Hematopoietic multipotent progenitor cell (in vitro differentiated cells): ENCODE data around the gene SECISBP2L. TPM values are rescaled to one million over a fixed set of nuclear protein-coding genes. Genes with fewer than 3 reads are reported as not detected.
A peak's percentile ranks its signal among the peaks of the same experiment; 100 is the strongest.

Source experiments
- DNase-seq, 3 donors: peaks; one replicate each; pipeline ENCODE4 v3.0.0-alpha.2; 2011 to 2015; ENCODE audit warnings: low read depth in 2 of 3, low spot score in 2 of 3
- small RNA-seq: library from RNA; depleted of rRNA; stranded (forward); fragments of <200 nt; gene quantifications from one replicate; pipeline ENCODE3, GENCODE V24; 2012
- total RNA-seq: library from RNA; depleted of rRNA; stranded (reverse); fragments of >200 nt; gene quantifications from one replicate; pipeline ENCODE4 v1.2.3, GENCODE V29; 2012

Gene SECISBP2L
- total RNA-seq, 1 donor, result 22.4 TPM

DNA sequence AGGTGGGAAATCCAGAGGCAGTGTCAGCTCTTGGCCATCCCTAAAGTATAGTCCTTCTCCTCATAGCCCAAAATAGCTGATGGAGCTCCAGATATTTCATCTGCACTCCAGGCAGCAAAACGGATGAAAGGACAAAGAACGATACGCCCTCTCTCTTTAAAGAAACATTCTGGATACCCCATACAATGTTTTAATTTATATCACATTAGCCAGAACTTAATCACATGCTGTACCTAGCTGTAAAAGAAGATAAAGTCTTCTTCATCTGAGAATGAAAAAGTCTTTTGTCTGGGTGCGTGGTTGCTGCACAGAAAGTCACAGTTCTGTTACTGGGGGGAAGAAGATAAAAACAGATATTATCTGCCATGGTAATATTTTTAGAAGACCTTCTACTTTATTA, 78.2 kb downstream of the SECISBP2L start:
- DNase-seq, result no peak

DNA sequence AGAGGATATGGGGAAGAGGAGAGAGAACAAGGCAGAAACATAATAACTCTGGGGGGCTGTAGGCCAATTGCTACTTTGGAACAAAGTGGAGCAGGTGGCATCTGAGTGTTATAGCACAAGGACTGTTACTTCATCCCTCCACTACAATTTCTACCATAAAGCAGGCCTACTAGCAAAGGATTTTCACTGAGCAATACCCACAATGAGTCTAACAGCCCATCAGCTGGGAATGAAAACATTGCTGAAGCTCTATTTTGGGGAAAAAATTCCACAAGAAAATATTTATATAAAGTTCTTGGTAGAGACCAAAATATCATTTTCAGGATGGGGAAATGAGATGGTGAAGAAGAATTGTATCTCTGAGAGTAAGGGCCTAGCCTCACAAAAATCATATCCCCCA, 78.9 kb downstream of the SECISBP2L start:
- no peak for DNase-seq

DNA sequence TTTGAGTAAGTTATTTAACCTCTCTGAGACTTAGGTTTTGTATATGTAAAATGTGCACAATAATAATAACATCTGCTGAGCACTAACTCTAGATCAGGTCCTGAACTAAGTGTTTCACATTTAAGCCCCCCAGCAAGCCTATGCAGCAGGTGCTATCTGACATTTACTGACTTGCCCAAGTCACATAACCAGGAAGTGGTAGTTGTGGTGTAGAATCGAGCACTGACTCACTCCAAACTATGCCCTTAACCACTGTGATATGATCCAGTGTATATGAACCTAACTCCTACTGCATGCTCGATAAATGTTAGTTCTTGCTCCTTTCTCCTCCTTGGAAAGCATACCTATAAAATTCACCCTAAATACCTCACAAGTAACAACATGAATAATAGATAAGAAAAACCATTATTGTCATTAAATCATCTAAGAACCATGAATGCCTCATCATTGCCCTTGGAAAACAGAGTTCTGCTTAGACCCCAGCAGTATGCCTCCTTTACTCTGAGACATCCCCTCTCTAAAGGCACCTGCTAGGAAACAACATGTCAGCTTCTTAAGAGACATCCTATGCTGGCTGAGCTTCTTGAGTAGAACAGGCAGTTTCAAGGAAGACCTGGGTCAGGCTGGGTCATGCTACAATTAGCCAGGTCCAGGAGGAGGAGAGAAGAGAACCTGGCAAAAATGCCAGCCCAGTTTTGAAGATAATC, 79.5 kb downstream of the SECISBP2L start:
- DNase-seq, result peak in 2 of 3 donors; percentile 53 to 70

DNA sequence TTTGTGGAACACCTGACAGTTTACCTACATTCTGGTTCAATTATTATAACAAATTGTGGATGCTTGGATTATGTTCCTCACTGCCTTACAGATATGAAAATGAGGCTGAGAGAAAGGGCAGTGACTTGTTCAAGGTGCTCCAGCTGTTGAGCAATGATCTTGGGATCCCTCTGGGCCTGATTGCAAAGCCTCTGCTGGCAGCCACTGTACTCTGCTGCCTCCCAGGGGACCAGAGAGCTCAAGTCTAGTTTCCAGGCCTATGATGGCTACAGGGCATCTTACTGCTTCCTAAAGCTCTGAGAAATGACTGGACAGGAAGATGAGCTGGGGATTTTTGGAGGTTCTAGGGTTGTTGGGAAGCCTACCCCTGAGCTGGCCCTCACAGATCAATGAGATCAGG, 80.3 kb downstream of the SECISBP2L start:
- peak in 1 of 3 donors; percentile 19 for DNase-seq

DNA sequence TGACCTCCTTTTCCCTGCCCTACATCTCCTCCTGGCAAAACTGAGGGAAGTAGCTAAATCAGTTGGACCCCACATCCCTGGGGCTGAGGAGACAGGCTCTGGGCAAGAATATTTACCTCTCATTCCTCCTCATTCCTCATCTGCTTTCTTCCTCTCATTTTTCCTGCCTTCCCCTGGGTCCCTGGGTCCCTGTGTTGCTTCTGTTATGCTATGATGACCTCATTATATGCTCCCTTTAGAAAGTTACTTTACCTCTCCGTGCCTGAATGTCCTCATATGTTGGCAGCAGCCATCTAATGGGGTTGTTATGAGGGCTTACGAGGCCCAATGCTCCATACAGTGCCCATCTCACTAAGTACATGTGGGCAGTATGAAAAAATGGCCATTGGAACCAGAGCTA, 81.3 kb downstream of the SECISBP2L start:
- DNase-seq, result no peak

DNA sequence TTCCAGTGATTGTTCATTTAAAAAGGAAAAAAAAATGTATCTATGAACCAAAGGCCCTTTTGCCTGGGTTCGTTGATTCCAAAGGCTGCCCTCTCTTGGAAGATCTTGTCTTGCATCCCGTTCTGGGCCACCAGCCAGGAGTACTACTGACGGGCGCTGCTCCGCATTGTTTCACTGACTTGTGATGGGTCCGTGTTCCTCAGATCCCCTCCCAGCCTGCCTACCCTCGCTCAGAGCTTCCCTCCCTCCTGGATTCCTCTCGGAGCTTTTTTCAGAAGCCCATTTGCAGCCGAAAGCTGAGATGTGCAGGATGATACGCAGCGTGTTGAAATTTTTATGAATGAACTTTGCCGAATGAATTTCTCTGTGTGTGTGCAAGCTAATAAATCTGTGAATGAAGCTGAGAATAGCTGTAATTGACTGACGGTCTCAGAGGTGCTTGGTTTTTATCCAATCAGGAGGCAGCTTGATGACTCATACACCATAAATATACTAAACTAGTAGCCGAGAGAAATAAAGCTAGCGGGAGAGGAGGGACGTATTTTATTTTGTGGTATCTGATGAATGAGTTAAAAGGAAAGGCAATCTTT, 82.6 kb downstream of the SECISBP2L start, which contains the start of gene SHC4:
Gene SHC4 (minus strand): TSS at position 396 of the 590 bp plus-strand sequence. CDS start 904 bp downstream, outside the sequence.
- DNase-seq, result peak in 2 of 3 donors; percentile 50 to 61

DNA sequence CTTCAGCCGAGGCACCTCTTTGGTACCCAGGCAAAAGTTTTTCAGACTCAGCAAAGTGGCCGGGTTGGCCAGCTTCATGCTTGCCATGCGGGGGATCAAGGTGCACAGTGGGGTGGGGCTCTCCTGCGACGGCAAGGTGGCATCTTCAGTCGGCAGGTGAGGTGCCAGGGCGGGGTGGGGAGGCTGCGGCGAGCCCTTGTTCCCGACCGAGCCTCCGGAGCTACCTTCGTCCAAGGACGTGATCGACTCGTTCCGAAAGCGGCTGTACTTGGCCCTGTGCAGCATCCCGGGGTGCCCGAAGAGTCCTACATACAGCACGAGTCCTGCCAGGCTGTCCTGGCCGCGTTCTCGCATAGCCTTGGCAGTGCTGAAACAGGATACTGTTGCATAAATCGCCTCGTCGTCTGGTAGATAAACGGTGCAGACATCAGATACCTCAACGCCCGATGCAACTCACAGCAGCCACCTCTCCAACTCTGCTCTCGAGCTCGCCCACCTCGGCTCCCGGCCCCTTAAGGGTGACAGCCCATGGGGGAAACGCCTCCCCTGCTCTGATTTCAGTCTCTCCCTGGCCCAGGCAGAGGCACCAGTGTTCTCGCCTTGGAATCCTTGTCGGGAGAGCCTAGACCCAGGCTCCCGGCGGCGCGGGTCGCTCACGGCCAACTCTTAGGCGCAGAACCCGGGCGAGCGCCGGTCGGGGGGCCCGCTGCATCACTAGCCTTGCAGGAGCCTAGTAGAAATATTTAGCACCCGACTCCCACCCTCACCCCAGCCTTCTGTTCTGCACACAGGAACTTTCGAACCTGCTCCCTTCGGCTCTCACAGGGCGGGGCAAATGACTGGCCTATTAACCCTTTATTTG, 83.4 kb downstream of the SECISBP2L start:
- peak in 1 of 3 donors; percentile 14 for DNase-seq

DNA sequence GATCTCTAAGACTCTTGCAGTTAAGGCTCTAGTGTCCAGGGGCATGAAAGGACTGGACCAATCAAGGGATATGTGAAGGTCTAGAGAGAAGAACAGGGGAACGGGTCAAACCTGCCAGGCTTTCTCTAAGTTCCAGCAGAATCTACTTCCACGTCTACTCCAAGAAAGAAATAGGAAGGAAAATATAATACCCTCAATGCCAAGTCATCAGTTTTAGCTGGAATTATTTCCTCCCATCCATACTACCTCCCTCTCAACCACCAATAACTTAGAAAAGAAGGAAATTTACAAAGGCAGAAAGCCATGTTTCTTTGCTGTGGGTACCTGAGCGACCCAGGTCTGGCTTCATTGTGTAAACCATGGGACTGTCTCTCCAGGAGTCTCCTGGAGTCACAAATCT, 90.3 kb downstream of the SECISBP2L start:
- no peak for DNase-seq

DNA sequence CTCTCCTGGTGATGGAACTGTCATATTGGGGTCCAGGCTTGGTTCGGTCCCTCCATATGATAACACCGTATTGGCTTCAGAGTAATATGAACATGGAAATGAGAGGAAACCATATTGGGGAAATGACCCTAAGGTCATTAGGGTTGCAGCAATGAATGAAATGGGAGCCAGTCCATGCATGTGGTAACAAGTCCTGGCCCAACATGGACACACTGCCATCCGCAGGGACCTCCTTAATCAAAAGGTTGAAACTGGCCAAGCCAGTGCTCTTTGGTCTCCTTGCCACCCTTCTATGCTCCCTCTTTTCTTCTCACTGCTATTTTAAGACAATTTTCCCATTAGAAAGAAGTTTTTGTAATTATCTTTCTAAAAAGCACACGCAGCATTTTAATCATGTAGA, 90.9 kb downstream of the SECISBP2L start:
- DNase-seq, result no peak

DNA sequence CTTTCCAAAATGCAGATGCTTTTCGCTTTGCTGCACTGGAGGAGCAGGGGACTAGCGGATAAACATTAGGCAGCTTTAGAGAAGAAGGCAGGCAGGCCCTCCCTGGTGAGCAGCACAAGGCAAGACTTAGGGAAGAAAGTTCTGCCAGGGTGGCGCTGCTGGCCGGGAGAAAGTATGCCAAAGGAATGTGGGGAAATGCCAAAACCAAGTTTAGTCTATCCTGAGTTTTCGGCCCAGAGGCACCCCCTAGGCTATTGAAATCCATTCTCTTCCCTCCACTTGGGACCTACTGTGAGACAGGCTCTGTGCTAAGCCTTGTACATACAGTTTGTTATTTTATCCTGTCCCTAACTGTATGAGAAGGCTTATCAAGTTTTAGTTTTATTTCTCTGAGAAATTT, 91.7 kb downstream of the SECISBP2L start:
- DNase-seq, result no peak

DNA sequence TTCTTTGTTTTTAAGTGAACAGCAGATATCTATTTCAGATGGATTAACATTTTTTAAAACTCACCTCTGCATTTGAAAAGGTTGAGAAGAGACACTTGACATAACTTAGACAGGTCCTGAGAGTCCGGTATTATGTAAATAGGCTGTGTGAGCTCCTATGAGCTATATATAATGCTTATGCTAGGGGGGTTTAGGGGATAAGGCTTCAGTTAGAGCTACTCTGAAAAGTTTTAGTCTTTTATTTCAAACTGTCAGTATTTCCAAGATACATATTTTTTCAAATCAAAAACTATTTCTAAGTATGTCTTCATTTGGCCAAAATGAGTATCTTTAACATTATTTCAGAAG, 99.4 kb downstream of the SECISBP2L start:
- no peak for DNase-seq

DNA sequence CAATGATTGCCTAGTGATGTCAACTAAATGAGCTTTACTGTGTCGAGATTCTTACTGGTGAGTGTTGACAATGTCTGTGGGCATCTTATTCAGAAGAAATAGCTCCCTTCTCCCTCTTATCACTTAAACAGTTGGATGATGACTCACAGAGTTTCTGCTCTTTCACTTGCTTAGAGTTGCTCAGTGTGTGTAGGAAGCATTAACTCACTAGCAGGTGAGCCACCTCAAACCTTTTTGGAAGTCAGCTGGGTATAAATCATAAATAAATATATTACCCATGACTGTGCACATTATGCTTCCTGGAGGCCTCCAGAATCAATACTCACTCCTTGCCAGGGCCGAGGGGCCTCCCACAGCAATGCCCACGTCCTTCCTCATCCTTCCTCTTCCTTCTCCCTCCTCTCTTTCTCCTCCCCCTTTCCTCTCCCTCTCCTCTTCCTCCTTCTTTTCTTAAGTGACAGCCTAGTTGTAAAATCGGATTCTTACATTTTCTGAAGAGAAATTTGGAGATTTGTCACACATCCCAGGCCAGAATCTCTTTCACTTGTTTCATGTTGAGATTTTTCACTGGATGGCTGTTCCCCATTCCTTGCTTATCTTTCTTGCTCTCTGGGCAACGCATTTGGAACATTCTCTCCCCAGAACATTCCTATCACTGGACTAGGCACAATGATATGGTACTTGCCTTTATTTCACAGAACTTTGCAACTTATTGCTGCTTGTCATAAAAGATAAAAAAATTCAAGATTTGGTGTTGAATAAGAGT, 100.0 kb downstream of the SECISBP2L start:
- peak in 2 of 3 donors; percentile 50 to 56 for DNase-seq

DNA sequence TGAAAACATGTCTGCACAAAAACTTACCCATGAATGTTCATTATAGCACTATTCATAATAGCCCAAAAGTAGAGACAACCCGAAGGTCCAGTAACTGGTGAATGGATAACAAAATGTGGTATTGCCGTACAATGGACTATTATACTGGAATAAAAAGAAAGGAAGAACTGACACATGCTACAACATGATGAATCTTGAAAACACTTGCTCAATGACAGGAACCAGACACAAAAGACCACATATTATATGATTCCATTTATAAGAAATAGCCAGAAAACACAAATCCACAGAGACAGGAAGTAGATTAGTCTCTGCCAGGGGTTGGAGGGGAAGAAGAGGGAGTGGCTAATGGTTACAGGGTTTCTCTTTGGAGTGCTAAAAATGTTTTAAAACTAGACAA, 100.9 kb downstream of the SECISBP2L start:
- peak in 1 of 3 donors; percentile 20 for DNase-seq

DNA sequence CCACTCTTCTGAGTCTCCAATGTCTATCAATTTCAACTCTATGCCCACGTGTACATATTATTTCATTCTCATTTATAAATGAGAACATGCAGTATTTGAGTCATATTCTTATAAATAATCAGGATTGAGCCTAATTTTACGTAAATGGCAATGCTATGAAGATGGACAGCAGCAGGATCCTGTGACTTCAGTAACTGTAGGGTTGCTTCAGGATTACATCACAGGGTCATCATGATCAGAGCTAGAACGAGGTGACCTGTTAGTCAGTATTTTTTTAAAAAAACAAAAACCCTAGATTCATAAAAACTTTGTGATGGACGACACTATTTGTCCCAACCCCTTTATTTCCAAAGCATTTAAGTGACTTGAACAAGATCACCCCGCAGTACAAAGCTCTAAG, 104.3 kb downstream of the SECISBP2L start:
- no peak for DNase-seq

DNA sequence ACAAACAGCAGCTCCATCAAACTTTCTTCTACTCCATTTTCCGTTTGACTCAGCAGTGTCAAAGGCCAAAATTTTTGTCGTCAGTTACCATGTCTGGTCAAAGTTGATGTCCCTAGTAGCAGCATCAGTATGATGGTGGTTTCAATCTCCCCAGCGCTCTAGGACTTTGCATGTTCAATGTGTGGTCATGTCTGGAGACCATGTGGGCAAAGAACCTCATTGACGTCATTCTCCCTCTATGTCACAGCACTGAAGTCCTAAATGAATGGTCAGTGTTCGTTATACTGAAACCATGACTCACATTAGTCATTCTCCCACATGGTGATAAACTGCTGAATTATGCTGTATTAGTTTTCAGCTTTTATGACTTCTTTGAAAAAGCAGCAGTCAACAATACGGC, 105.7 kb downstream of the SECISBP2L start:
- no peak for DNase-seq

DNA sequence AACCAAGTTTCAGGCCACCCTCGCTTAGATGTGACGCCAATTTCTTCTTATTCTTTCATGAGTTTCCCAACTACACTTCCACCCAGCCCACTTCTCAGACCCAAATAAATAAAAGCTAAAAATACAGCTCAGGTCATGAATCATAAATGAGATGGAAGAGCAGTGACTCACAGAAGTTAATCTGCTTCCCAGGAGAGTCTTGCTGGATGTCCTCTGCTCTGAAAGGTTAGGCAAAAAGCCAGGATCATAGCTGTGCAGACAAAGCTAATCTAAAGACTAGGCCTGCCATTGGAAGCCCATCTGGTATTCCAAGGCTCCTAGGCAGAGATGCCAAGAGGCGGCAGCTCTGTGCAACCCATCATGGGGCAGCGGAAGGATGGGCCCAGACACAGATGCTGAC, 106.6 kb downstream of the SECISBP2L start:
- no peak for DNase-seq

Small RNA genes within 50 kb of the gene (small RNA-seq; reads per million reads assigned to genes)
- gene RF00019, result not detected

Other genes starting within 250 kb of the SECISBP2L start
- 4.8 TPM for gene CEP152, start 235.4 kb downstream of the SECISBP2L start, total RNA-seq
- 91.3 TPM for gene EID1, start 168.3 kb downstream of the SECISBP2L start, total RNA-seq
- gene SHC4, start 82.5 kb downstream of the SECISBP2L start, total RNA-seq, result 0.81 TPM
- 15.9 TPM for gene COPS2, start 109.2 kb upstream of the SECISBP2L start, total RNA-seq
- gene GALK2, start 123.8 kb upstream of the SECISBP2L start, total RNA-seq, result 38.8 TPM